Measurements from ENCODE around the gene RGL4.
"Not testable (repeated sequence)": the region's sequence is repeated elsewhere in the genome, so short reads cannot be mapped to it uniquely, and the experiment has no call there.

Gene RGL4

DNA sequence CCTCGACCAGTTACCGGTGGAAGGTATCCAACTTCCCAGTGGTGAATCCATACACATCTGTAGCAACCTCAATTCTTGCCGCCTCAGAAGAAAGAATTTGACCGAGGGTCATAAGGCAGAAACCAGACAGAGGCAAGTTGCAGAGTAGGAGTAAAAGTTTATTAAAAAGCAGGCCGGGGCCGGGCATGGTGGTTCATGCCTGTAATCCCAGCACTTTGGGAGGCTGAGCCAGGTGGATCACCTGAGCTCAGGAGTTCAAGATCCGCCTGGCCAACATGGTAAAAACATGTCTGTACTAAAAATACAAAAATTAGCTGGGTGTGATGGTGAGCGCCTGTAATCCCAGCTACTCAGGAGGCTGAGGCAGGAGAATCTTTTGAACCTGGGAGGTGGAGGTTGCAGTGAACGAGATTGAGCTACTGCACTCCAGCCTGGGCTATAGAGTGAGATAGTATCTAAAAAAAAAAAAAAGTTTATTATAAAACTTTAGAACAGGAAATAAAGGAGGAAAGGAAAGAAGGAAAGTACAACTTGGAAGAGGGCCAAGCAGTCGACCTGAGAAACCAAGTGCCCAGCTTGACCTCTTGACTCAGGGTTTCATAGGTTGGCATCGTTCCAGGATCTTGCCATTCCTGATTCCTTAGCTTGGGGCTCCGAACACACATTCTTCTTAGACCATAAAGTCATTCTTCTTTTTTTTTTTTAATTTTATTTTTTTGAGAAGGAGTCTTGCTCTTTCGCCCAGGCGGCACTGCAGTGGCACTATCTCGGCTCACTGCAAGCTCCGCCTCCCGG, 27.8 kb downstream of the RGL4 start:
- DNase-seq (ENCODE audit: low read depth): no peak
- H3K4me1 ChIP-seq (ENCODE audit: control insufficient read depth, insufficient read depth, low read length): peaks cover 6% of the 10 kb centered on the region
- no peaks in the 10 kb centered on the region for H3K27me3 ChIP-seq (replicated peaks; ENCODE audit: control insufficient read depth, insufficient read depth, low read length)
- no peak overlapping the region for H3K9ac ChIP-seq (ENCODE audit: low read length)
- peaks cover 10% of the 10 kb centered on the region for H3K36me3 ChIP-seq (ENCODE audit: control insufficient read depth, insufficient read depth, low read length, severe bottlenecking)
- no peak overlapping the region for H3K4me3 ChIP-seq (ENCODE audit: low read length)
- no peaks in the 10 kb centered on the region for H3K9me3 ChIP-seq (ENCODE audit: control insufficient read depth, low read length)

DNA sequence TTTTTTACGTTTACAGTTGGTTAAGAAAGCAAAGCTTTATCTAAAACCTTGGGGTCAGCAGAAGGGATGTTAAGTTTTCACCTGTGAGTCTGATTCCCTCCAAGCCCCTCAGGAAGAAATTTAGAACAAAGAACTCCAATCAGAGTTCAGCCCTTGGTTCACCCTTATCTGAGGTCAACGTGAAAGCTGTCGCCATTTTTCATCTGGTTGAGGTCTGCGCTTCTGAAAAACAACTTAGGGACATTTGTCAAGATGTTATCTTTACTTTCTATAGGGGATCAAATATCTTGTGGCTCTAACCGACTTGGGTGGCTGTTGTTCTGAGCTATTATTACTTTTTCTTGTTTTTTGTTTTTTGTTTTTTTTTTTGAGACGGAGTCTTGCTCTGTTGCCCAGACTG, 30.0 kb downstream of the RGL4 start:
- peaks cover 6% of the 10 kb centered on the region for H3K4me1 ChIP-seq (ENCODE audit: control insufficient read depth, insufficient read depth, low read length)
- DNase-seq (ENCODE audit: low read depth): no peak
- no peak overlapping the region for H3K4me3 ChIP-seq (ENCODE audit: low read length)
- H3K36me3 ChIP-seq (ENCODE audit: control insufficient read depth, insufficient read depth, low read length, severe bottlenecking): no peaks in the 10 kb centered on the region
- H3K27me3 ChIP-seq (replicated peaks; ENCODE audit: control insufficient read depth, insufficient read depth, low read length): no peaks in the 10 kb centered on the region
- no peak overlapping the region for H3K9ac ChIP-seq (ENCODE audit: low read length)
- H3K9me3 ChIP-seq (ENCODE audit: control insufficient read depth, low read length): no peaks in the 10 kb centered on the region

DNA sequence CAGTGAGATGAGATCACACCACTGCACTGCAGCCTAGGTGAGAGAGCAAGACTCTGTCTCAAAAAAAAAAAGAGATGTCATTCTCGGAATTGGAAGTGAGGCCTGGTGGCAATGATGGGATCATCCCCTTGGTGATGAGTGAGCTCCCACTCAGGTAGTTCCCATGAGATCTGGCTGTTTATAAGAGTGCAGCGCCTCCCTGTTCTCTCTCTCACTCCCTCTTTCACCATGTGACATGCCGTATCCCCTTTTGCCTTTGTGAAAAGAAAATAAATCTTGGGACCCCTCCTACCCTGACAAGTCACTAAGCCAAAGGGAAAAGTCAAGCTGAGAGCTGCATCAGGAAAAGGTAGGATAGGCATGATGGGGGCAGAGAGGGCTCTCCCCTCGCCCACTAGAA, 31.3 kb downstream of the RGL4 start:
- no peaks in the 10 kb centered on the region for H3K9me3 ChIP-seq (ENCODE audit: control insufficient read depth, low read length)
- no peaks in the 10 kb centered on the region for H3K4me1 ChIP-seq (ENCODE audit: control insufficient read depth, insufficient read depth, low read length)
- H3K9ac ChIP-seq (ENCODE audit: low read length): no peak overlapping the region
- H3K4me3 ChIP-seq (ENCODE audit: low read length): no peak overlapping the region
- DNase-seq (ENCODE audit: low read depth): no peak
- H3K27me3 ChIP-seq (replicated peaks; ENCODE audit: control insufficient read depth, insufficient read depth, low read length): no peaks in the 10 kb centered on the region
- H3K36me3 ChIP-seq (ENCODE audit: control insufficient read depth, insufficient read depth, low read length, severe bottlenecking): no peaks in the 10 kb centered on the region

DNA sequence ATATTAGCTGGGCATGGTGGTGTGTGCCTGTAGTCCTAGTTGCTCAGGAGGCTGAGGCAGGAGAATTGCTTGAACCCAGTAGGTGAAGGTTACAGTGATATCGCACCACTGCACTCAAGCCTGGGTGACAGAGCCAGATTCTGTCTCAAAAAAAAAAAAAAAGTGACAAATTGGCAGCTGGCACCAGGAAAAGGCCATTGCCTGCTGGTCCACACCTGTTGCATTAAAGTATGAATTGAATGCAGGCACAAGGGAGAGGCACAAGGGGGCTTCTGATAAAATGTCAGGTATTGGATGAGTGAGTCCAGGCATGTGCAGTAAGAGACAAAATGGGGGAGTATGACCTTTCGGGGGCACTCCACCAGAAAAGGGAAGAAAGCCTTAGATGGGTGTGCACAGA, 31.9 kb downstream of the RGL4 start:
- Histone ChIP-seq H3K4me1 (ENCODE audit: control insufficient read depth, insufficient read depth, low read length) (no peaks in the 10 kb centered on the region), H3K36me3 (ENCODE audit: control insufficient read depth, insufficient read depth, low read length, severe bottlenecking) (no peaks in the 10 kb centered on the region), H3K4me3 (ENCODE audit: low read length) (no peak overlapping the region), H3K9me3 (ENCODE audit: control insufficient read depth, low read length) (no peaks in the 10 kb centered on the region), H3K9ac (ENCODE audit: low read length) (no peak overlapping the region), H3K27me3 (replicated peaks; ENCODE audit: control insufficient read depth, insufficient read depth, low read length) (no peaks in the 10 kb centered on the region)
- no peak for DNase-seq (ENCODE audit: low read depth)

DNA sequence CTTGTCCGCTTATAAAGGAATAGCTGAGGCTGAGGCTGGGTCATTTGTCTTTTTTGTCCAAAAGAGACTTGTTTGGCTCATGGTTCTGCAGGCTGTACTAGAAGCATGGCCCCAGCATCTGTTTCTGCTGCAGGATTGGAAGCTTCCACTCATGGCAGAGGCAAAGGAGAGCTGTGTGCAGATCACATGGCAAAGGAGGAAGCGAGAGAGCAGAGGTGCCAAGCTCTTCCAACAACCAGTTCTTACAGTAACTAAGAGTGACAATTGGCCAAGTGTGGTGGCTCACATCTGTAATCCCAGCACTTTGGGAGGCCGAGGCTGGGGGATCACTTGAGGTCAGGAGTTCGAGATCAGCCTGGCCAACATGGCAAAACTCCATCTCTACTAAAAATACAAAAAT, 37.3 kb downstream of the RGL4 start:
- DNase-seq (ENCODE audit: low read depth): not testable (repeated sequence)

DNA sequence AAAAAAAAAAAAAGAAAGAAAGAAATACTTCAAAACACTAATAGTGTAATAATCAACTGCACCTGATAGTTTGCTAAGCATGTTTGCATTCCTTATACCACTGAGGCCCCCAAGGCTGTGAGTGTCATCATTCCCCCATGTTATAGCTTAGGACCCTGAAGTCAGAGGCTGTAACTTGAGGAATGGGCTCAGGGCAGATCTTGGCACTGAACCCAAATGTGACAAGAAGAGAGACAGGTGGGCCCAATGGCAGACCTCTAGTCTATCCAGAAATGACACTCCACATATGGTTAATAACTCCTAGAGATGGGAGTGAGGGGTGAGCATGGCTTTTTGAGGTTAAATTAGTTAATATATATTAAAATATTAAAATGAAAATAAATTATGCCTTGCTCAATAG, 46.9 kb downstream of the RGL4 start:
- DNase-seq (ENCODE audit: low read depth): no peak
- no peak overlapping the region for H3K9ac ChIP-seq (ENCODE audit: low read length)
- H3K9me3 ChIP-seq (ENCODE audit: control insufficient read depth, low read length): no peaks in the 10 kb centered on the region
- H3K4me1 ChIP-seq (ENCODE audit: control insufficient read depth, insufficient read depth, low read length): peaks cover 7% of the 10 kb centered on the region
- H3K4me3 ChIP-seq (ENCODE audit: low read length): no peak overlapping the region
- no peaks in the 10 kb centered on the region for H3K36me3 ChIP-seq (ENCODE audit: control insufficient read depth, insufficient read depth, low read length, severe bottlenecking)
- H3K27me3 ChIP-seq (replicated peaks; ENCODE audit: control insufficient read depth, insufficient read depth, low read length): no peaks in the 10 kb centered on the region

More for the DNA sequence above, 37.3 kb downstream of the RGL4 start:
- H3K4me3 ChIP-seq (ENCODE audit: low read length); H3K4me1 ChIP-seq (ENCODE audit: control insufficient read depth, insufficient read depth, low read length); H3K27me3 ChIP-seq (replicated peaks; ENCODE audit: control insufficient read depth, insufficient read depth, low read length); H3K9ac ChIP-seq (ENCODE audit: low read length); H3K36me3 ChIP-seq (ENCODE audit: control insufficient read depth, insufficient read depth, low read length, severe bottlenecking); H3K9me3 ChIP-seq (ENCODE audit: control insufficient read depth, low read length): not testable (repeated sequence)

DNA sequence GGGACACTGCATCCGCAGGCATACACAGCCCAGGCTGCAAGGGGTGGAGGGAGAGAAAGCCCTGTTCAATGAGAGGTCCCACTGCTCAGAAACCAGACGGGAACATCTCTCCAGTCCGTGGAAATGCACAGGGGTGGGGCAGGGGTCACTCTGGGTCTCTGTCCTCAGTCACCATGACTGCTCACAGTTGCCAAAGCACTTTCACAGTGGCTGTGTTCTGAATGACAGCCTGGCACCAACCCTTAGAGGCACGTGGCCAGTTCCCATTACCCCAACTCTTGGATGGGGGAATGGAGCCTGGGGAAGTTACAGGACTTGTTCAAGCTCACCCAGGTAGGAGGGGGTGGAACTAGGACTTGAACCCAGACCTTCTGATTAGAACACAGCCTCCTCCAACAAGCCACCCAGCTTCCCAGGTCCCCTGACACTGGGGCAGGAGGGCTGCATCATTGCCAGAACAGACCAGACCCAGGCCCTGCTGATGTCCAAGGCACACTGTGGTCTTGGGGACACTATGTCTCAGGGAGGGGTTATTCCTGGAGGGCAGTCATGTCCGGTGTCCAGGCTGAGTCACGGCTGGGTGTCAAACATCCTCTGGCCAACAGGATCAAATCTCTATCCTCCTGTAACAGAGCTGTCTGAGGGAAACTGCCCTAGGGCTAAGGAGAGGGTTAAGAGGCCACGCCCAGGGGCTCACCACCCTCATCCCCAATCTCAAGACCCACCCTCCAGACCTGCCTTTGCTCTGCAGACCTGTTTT, 51.9 kb downstream of the RGL4 start:
- no peaks in the 10 kb centered on the region for H3K27me3 ChIP-seq (replicated peaks; ENCODE audit: control insufficient read depth, insufficient read depth, low read length)
- no peak for DNase-seq (ENCODE audit: low read depth)
- H3K4me3 ChIP-seq (ENCODE audit: low read length): no peak overlapping the region
- H3K4me1 ChIP-seq (ENCODE audit: control insufficient read depth, insufficient read depth, low read length): peaks cover 21% of the 10 kb centered on the region
- peaks cover 3% of the 10 kb centered on the region for H3K9me3 ChIP-seq (ENCODE audit: control insufficient read depth, low read length)
- peak overlapping the region; percentile 80 for H3K9ac ChIP-seq (ENCODE audit: low read length)
- peaks cover 19% of the 10 kb centered on the region for H3K36me3 ChIP-seq (ENCODE audit: control insufficient read depth, insufficient read depth, low read length, severe bottlenecking)

DNA sequence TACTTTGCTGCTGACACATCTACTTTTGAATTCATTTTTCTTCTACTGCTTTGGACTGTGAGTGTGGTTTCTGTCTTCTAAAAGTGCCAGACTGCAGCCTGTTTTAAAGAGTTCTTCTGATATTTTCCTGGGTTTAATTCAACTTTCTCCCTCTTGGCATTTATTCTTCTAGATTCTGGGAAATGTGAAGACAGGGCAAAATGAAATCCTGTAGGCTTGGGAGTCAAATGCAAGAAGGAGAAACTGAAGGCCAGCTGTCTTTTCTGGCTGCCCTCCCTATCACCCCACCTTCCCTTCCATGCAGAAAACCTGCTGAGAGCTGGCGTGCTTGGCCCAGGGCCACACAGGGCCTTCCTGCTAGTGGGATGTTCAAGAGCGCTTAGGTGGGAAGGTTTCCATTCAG, 52.5 kb downstream of the RGL4 start:
- H3K4me3 ChIP-seq (ENCODE audit: low read length): no peak overlapping the region
- H3K9ac ChIP-seq (ENCODE audit: low read length): peak overlapping the region; percentile 80
- peaks cover 3% of the 10 kb centered on the region for H3K9me3 ChIP-seq (ENCODE audit: control insufficient read depth, low read length)
- no peaks in the 10 kb centered on the region for H3K27me3 ChIP-seq (replicated peaks; ENCODE audit: control insufficient read depth, insufficient read depth, low read length)
- peaks cover 19% of the 10 kb centered on the region for H3K36me3 ChIP-seq (ENCODE audit: control insufficient read depth, insufficient read depth, low read length, severe bottlenecking)
- DNase-seq (ENCODE audit: low read depth): no peak
- H3K4me1 ChIP-seq (ENCODE audit: control insufficient read depth, insufficient read depth, low read length): peaks cover 21% of the 10 kb centered on the region

DNA sequence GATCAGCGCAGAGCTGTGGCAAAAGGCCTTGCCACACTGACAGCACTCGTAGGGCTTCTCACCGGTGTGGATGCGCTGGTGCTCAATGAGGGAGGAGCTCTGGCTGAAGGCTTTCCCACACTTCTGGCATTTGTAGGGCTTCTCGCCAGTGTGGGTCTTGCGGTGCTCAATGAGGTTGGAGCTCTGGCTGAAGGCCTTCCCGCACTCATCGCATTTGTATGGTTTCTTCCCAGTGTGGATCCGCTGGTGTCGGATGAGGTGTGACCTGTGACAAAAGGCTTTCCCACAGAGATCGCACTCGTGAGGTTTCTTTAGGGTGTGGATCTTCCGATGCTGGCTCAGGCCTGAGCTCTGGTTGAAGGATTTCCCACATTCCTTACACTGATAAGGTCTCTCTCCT, 53.2 kb downstream of the RGL4 start:
- no peak for DNase-seq (ENCODE audit: low read depth)
- peak overlapping the region; percentile 80 for H3K9ac ChIP-seq (ENCODE audit: low read length)
- H3K4me3 ChIP-seq (ENCODE audit: low read length): no peak overlapping the region
- H3K9me3 ChIP-seq (ENCODE audit: control insufficient read depth, low read length): peaks cover 3% of the 10 kb centered on the region
- H3K4me1 ChIP-seq (ENCODE audit: control insufficient read depth, insufficient read depth, low read length): peaks cover 21% of the 10 kb centered on the region
- H3K36me3 ChIP-seq (ENCODE audit: control insufficient read depth, insufficient read depth, low read length, severe bottlenecking): peaks cover 19% of the 10 kb centered on the region
- no peaks in the 10 kb centered on the region for H3K27me3 ChIP-seq (replicated peaks; ENCODE audit: control insufficient read depth, insufficient read depth, low read length)

DNA sequence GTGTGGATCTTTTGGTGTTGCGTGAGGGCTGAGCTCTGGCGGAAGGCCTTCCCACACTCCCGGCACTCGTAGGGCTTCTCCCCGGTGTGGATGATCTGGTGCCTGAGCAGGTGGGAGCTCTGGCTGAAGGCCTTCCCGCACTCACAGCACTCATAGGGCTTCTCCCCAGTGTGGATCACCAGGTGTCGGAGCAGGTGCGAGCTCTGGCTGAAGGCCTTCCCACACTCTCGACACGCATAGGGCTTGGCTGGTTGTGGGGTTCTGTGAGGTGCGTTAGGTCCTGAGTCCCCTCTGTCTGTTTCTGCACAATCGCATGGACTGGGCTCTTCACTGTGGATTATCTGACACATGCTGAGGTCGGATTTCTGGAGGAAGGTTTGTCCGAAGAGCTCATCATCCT, 53.7 kb downstream of the RGL4 start:
- Histone ChIP-seq H3K4me3 (ENCODE audit: low read length) (no peak overlapping the region), H3K36me3 (ENCODE audit: control insufficient read depth, insufficient read depth, low read length, severe bottlenecking) (peaks cover 19% of the 10 kb centered on the region), H3K9ac (ENCODE audit: low read length) (no peak overlapping the region), H3K9me3 (ENCODE audit: control insufficient read depth, low read length) (peaks cover 3% of the 10 kb centered on the region), H3K27me3 (replicated peaks; ENCODE audit: control insufficient read depth, insufficient read depth, low read length) (no peaks in the 10 kb centered on the region), H3K4me1 (ENCODE audit: control insufficient read depth, insufficient read depth, low read length) (peaks cover 21% of the 10 kb centered on the region)
- DNase-seq (ENCODE audit: low read depth): no peak

DNA sequence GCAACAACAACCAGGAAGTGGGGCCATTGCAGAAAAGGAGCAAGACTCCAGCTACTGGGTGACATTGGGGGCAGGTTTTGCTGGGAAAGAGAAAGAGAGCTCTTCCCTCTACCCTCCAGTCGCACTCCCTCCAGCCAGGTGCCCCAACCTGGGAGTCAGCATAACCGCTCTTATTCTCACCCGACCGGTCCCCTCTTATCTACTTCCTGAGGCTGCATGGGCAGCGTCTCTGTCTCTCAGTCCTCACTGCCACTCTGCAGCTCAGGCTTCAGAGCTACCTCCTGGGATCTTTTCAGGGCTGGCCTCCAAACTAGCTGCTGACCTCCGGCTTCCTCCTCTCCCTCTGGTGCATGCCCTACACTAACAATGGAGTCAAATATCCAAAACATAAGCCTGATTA, 55.0 kb downstream of the RGL4 start:
- H3K27me3 ChIP-seq (replicated peaks; ENCODE audit: control insufficient read depth, insufficient read depth, low read length): no peaks in the 10 kb centered on the region
- DNase-seq (ENCODE audit: low read depth): no peak
- peaks cover 19% of the 10 kb centered on the region for H3K36me3 ChIP-seq (ENCODE audit: control insufficient read depth, insufficient read depth, low read length, severe bottlenecking)
- H3K4me1 ChIP-seq (ENCODE audit: control insufficient read depth, insufficient read depth, low read length): peaks cover 32% of the 10 kb centered on the region
- no peak overlapping the region for H3K4me3 ChIP-seq (ENCODE audit: low read length)
- H3K9ac ChIP-seq (ENCODE audit: low read length): no peak overlapping the region
- H3K9me3 ChIP-seq (ENCODE audit: control insufficient read depth, low read length): peaks cover 3% of the 10 kb centered on the region

Measured in adipocyte (in vitro differentiated cells).